Stimulated activated CD4-positive, alpha-beta T cell treated with anti-CD3 and anti-CD28 coated beads, TNF-alpha, amount 100 ng/mL, for 1 hour (primary cell): ENCODE data around the gene PTPRN2.

ENCODE experiments used
- DNase-seq, 3 donors: peaks; one replicate each; pipeline ENCODE4 v3.0.0-alpha.2; 2020; ENCODE audit warnings: low read depth in 3 of 3, low spot score in 1 of 3

Gene PTPRN2

DNA sequence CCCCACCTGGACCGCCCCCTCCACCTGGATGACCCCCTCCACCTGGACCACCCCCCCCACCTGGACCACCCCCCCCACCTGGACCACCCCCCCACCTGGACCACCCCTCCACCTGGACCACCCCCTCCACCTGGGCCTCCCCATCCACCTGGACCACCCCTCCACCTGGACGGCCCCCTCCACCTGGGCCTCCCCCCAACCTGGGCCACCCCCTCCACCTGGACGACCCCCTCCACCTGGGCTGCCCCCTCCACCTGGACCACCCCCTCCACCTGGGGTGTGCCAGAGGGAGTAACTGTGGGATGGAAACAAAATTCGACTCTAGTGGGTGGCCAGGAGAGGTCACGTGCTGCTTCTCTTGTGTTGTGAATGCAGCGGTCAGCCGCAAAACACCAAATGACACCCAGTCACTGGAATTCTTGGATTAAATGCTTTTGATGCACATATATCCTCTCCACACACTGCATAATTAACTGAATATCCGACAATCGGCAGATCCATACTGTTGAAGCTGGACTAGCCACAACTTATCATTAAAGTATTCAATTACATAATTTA, 316.7 kb downstream of the PTPRN2 start:
- no peak for DNase-seq

GRCh38 chr7:158270106-158270775, 317.4 kb downstream of the PTPRN2 start:
- DNase-seq: no peak

DNA sequence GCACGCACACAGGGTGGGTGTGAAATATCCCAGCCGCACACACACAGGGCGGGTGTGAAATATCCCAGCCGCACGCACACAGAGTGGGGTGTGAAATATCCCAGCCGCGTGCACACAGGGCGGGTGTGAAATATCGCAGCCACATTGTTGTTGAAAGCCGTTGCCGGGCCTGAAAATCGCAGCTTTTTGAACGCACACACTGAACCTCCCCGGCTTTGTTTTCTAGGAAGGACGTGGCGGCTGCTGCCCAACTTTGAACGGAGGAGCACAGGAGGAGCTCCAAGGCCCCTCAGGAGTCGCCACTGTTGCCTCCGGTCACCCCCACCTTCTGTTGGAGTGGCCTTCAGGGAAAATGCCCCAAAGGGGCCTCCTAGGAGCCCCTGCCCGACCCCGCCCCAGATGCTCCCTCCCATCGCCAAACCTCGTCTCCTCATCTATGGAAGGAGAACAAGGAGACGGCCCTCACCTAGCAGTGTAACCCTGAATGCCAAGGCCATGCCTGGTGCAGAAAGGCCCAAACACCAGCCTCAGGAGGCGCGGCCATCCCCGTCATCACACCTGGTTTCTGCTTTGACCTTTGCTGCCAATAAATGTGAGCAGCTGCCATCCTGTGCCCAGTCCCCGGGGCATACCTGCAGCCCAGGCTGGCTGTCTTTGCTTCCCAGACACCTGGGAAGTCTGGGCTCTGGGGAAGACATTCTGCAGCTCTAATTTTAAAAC, 318.6 kb downstream of the PTPRN2 start:
- no peak for DNase-seq

GRCh38 chr7:158267742-158268435, 319.7 kb downstream of the PTPRN2 start:
- DNase-seq: no peak

GRCh38 chr7:158266817-158267741, 320.5 kb downstream of the PTPRN2 start:
- DNase-seq: no peak

DNA sequence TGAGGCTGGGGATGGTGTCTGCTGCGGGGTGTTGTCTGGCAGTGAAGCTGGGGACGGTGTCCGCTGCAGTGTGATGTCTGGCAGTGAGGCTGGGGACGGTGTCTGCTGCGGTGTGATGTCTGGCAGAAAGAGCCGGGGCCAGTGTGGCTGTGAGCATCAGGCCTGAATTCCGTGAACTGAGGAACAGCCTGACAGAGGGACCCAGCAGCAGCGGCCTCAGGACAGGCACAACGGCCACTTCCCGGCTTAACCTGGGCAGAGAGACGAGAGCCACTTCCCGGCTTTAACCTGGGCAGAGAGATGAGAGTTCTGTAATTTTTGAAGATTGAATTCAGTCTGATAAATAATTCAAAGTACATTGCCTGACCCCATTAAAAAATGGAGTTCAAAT, 321.2 kb downstream of the PTPRN2 start:
- DNase-seq: no peak

DNA sequence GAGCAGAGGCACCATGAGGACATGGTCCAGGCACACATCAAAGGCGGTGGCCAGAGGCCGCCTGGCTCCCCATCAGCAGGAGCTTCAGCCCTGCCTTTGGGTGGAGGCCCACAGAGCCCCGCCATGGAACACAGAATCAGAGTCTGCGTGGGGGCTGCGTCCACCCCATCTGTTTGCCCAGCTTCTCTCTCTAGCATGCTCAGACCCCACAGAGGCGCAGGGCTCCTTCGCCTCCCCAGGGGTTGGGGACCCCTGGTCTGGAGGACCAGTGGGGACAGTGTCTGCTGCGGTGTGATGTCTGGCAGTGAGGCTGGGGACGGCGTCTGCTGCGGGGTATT, 321.9 kb downstream of the PTPRN2 start:
- no peak for DNase-seq

DNA sequence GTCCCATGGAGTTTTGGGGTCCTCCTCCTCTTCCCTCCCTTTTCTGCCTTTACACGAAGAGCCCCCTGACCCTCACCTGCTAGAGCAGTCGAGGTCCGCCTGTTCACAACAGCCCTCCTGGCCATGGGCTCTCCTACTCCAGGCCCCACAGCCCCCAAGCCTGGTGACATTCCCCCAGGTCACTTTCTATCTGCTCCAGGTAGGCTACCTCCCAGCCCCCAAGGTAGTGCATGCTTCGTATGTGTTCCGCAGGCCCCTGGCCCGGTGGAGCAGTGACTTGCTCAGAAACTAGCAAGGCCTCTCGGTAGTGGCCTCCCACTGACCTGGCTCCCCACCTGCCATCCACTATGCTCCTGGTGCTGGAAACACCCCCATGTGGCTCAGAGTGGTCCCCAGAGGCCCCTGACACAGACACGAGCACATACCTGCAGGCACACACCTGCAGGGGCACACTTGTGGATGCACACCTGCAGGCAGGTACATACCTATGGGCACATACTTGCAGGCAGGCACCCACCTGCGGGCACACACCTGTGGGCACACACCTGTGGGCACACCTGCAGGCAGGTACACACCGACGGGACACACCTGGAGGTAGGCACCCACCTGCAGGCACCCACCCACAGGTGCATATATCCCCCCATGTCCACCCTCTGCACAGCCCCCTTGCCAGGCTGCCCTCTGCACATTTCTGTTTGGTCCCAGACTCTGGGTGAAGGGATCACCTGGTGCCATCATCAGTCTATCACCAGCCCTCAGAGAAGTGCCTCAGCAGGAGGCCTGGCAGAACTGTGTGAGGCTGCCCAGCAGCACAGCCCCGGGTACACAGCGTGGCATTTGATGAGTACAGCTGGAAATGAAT, 322.5 kb downstream of the PTPRN2 start:
- DNase-seq: no peak

GRCh38 chr7:158263964-158264748, 323.5 kb downstream of the PTPRN2 start:
- DNase-seq: no peak

DNA sequence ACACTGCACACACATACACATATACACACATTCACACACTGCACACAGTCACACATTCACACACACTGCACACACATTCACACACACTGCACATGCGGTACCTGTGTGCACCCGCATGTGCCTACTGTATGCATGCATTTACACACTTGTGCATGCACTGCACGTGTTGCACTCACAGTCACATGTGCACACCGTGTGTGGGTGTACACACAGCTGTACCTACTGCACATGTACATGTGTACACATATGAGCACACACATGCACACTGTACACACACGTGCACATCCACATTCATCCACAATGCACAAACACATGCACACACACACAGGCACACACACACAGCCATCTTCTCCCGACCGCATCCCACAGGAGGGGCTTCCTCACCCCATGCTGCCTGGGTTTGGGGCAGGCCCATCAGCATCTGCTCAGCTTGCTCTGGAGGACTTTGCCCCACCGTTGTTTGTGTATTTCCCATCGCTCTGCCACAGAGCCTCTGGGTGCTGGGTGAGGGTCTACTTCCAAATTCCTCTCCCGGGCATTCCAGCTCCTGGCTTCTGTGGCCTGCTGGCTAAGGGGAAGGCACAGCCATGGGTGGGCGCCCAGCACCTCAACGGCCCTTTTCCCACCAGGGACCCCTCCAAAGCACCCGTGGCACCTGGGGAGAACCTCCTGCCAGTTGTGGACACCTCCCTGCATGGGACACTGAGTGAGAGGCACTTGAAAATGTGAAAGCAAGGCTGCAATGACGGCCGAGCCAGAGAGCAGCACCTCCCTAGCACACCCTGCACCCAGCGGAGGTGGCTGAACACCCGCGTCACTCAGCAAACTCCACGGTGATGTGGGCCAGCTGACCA, 324.3 kb downstream of the PTPRN2 start:
- DNase-seq: no peak

- DNase-seq: no peak
These were observed 325.1 kb downstream of the PTPRN2 start for GRCh38 chr7:158262284-158263109.

- DNase-seq: no peak
These were observed 326.0 kb downstream of the PTPRN2 start for GRCh38 chr7:158261362-158262235.

DNA sequence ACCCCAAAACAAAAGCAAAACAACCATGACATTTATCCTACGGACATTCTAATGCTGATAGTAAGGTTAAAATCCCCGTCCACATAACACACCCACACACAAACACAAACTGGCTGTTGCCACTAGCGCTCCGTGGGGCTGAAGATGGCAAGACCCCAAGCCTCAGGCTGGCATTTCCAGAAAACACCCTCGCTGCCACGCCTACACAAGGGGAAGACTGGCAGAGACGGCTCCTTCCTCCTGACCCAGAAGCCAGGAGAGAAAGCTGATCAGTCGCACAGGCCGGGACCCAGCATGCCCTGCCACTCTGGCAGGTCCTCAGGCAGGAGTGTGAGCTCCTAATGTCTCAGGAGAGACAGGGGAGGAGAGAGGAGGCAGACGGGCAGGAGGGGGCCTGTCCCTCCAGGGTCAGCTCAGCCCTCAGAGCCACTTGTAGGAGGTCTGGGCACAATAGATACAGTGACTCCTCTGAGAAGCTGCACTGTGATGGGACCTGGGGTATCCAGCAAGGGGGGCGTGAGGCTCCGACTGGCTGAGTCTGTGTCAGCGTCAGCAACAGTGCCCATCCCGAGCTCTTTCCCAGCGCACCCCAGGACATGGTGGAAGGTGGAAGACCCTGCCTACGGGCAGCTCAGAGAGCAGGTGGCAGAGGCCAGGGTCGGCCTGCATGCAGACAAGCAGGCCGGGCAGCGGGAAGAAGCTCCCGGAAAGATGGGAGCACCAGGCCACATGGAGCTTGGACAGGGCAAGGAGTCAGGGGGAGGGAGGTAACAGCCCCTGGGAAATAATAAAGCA, 326.9 kb downstream of the PTPRN2 start:
- DNase-seq: no peak

GRCh38 chr7:158259671-158260418, 327.8 kb downstream of the PTPRN2 start:
- DNase-seq: no peak

- no peak for DNase-seq
These were observed 328.5 kb downstream of the PTPRN2 start for GRCh38 chr7:158259141-158259540.
